NCI-H146 (cell line): ENCODE results near the gene DPP7.

ENCODE experiments used
- DNase-seq: peaks from one replicate; lab custom pipeline; 2025; lab: John Stamatoyannopoulos, UW

Gene DPP7

GRCh38 chr9:137110911-137111787, 3.4 kb downstream of the DPP7 start:
- DNase-seq = no peak

GRCh38 chr9:137110147-137110910, 4.2 kb downstream of the DPP7 start:
- DNase-seq = no peak

GRCh38 chr9:137109250-137110146, 5.0 kb downstream of the DPP7 start:
- DNase-seq = no peak

- DNase-seq = no peak
These were observed 5.8 kb downstream of the DPP7 start for GRCh38 chr9:137108608-137109249.

GRCh38 chr9:137107982-137108381, 6.6 kb downstream of the DPP7 start:
- DNase-seq = no peak

GRCh38 chr9:137107312-137107921, 7.1 kb downstream of the DPP7 start:
- DNase-seq = no peak

- DNase-seq = no peak
These were observed 7.8 kb downstream of the DPP7 start for GRCh38 chr9:137106662-137107250.

GRCh38 chr9:137105814-137106661, 8.5 kb downstream of the DPP7 start:
- DNase-seq = no peak

- DNase-seq = no peak
These were observed 11.1 kb downstream of the DPP7 start for GRCh38 chr9:137103206-137103999.

- DNase-seq = no peak
These were observed 15.3 kb downstream of the DPP7 start for GRCh38 chr9:137099231-137099630.

- no peak for DNase-seq
These were observed 16.6 kb downstream of the DPP7 start for GRCh38 chr9:137097761-137098462.

- DNase-seq = no peak
These were observed 17.6 kb downstream of the DPP7 start for GRCh38 chr9:137096785-137097546.

GRCh38 chr9:137095664-137096517, 18.6 kb downstream of the DPP7 start:
- DNase-seq = no peak

GRCh38 chr9:137089232-137089947, 25.1 kb downstream of the DPP7 start:
- no peak for DNase-seq

- DNase-seq = no peak
These were observed 26.4 kb downstream of the DPP7 start for GRCh38 chr9:137088121-137088520.

- no peak for DNase-seq
These were observed 27.1 kb downstream of the DPP7 start for GRCh38 chr9:137087409-137087925.
